GM21447 (cell line): ENCODE data around the gene TCEA2.
"Not testable (repeated sequence)": the region's sequence is repeated elsewhere in the genome, so short reads cannot be mapped to it uniquely, and the experiment has no call there.

Experiments
- ATAC-seq: cut with Tn5 transposase; IDR thresholded peaks from one replicate; pipeline ENCODE4 v1.9.1; 2021; ENCODE audit not compliant: unreplicated experiment

The TCEA2 gene

DNA sequence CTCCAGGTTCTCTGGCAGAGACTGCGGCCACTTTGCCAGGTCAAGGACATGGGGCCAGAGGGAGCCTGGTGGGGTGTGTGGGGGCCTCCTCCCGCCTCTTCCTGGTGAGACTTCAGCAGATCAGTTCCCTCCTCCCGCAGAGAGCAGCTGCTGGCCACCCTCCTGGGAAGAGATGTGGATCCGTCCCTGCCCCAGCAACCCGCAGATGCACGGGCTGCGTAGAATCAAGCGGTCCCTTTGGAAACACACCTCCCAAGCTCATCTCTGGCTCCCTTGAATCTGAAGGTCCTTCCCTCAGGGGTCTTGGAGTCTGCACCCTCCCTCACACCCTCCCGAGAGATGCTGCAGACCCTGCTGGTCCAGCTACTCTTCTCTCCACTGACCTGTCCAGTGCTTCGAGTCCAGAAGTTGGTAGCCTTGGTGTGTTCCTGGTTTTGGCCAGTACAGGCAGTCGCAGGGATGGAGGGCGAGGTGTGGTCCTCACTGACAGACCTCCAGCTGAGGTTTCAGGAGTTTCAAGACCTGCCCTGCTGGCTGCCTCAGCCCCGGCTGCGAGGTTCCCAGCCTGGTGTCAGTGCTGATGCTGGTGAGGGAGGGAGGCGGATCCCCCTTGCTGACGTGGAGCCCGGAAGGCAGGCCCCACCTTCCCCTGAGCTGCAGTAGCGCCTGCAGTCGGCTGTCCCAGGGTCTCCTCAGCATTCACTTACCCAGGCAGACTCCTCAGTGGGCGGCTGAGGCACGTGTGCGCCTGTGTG lies 44.2 kb downstream of the TCEA2 start, which contains the start of gene NPBWR2:
TSS of gene NPBWR2 (minus strand) at position 585 of the 755 bp plus-strand sequence. CDS start 734 bp downstream, outside the sequence.
- no peak for ATAC-seq

DNA sequence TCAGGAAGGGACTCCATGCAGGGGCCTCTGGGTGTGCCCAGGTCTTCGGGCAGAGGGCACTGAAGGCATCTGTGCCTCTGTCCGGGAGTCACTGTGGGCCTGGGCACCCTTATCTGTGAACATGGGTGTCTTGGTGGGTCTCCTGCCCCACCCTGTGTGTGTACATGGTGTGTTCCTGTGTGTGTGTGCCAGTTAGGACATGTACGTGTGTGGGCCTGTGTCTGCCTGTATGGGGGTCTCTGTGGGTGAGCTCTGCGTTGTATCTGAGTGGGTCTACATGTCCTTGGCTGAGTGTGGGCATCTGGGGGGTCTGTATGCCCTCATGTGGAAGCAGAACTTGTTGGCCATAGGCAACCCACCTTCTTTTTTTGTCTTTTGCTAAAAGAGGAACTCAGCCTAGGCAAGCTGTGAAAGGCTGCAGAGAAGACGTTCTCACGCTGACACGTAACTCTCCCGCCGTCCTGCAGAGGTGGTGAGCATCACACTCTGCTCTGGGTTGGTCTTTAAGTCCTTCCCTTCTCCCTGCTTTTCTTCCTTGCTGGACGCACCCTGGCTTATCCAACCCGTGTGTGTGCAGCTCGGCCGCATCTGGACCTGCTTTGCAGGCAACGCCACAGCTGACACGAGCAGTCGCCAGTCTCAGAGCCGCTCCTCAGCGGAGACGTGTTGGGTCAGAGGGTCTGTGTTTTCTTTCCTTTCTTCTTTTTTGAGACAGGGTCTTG lies 44.9 kb downstream of the TCEA2 start:
- ATAC-seq = no peak

DNA sequence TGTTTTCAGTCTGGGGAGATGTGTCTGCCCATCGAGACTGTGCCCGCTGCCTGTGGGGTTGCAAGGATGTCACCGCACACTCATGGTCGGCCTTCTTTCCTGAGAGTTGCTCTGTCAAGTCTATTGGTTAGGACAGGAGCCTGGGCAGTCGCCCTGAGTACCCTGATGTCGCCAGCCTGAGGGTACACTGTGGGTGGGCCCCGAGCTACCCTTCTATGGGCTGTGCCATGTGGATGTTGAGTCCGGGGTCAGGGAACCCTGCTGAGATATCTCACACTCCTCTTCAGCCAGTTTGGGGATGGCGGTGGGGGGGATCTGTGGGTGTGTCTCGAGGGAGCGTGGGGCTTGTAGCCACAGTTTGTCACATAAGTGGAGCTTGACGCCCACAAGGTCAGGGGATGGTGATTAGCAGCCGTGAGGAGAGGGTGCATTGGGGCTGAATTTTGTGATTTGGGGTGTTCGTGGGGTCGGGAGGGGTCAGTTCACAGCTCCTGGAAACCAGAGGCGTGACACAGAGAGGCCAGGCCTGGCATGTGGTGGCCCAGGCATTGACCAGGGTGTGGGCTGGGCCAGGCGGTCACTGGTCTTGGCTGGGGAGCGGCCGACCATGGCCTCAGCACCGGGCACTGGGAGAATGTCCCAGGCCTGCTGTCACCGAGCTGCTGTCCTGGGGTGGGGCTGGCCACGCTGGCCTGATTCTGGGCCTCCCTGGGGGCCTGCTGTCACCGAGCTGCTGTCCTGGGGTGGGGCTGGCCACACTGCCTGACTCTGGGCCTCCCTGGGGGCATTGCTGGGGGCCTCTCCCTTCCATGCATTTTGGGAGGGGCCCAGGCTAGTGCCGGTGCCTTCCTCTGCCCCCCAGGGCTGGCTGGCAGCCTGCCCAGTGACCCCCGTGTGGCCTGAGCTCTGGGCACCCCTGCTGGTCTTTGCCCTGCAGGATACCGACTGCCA lies 46.0 kb downstream of the TCEA2 start:
- ATAC-seq = no peak

DNA sequence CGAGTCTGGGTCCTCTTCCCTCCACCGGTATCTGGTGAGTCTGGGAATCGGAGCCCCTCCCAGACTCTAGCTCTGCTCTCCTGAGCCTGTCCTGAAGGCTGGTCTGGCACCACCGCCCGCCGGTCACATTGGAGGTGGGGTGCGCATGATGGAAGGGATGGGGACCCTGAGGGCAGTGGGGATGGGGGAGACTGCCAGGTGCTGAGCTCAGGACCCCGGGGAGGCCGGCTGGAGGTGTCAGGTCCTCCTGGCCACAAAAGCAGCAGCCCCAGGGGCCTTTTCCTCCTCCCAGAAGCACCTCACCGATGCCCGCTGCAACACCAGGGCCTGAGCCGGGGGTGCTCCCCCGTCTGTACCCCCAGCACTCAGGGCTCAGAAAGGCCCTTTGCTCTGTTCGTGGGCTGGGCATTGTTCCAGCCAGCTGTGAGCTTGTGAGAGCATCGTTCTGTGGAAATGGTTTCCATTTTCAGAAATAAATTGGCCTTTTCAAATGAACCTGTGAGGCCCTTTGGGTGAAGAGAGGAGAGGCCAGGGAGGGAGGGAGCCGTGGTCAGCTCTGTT lies 46.9 kb downstream of the TCEA2 start:
- no peak for ATAC-seq

DNA sequence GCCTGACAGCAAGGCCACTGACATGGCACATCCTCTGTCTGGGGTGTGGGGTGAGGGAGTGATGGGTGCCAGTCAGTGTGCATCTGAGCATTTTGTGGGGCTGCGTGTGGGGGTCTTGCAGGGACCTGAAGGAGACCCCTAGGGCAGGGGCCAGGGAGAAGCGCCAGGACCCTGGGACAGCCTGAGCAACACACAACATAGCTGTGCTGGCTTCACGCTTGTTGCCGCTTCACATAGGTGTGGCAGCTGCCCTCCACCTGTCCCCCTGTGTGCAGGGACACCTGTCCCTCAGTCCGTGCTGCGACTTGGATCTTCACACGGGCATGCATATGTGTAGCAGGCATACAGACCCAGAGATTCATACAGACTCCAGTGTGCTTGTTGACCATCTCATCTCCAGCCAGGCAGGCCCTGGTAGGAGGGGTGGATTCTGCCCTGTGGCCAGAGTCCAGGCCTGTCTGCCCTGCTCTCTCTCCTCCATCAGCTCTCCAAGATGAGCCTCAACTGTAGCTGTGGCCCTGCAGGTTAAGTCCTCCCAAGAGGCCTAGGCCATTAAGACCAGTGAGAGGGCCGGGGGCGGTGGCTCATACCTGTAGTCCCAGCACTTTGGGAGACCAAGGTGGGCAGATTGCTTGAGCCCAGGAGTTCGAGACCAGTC lies 47.5 kb downstream of the TCEA2 start:
- ATAC-seq = no peak

DNA sequence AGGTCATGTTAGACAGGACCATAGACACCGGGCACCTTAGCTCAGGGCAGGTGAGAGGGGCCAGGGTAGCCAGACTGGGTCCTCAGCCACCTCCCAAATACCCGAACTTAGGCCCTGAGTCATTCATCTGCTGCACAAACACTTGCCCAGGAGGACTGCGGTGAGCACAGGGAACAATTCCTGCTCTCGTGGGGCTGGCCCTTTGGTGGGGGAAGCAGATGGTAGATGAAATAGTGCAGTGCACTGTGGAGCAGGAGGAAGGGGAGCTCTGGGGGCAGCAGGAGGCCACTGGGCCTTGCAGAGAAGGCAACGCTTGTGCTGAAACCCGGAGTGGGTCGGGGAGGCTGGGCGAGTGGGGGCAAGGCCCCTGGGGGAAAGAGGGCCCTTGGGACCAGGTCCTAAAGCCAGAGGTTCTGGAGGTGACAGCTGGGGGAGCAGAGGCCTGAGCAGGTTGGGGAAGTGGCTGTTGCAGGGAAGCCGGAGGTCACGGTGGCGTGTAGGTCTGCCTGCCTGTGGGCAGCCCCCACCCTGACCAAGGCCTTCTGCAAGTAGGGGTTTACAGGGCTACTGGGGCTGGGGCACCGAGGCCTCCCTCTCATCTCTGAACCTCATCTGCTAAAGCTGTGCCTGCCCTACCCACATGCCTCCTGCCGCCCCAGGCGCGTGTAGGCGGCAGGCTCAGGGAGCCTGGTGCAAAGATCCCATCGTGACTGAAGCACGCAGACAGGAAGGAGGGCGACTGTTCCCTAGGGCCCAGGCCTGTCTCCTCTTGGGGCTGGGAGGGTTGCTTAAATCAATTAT lies 49.0 kb downstream of the TCEA2 start:
- ATAC-seq = no peak

DNA sequence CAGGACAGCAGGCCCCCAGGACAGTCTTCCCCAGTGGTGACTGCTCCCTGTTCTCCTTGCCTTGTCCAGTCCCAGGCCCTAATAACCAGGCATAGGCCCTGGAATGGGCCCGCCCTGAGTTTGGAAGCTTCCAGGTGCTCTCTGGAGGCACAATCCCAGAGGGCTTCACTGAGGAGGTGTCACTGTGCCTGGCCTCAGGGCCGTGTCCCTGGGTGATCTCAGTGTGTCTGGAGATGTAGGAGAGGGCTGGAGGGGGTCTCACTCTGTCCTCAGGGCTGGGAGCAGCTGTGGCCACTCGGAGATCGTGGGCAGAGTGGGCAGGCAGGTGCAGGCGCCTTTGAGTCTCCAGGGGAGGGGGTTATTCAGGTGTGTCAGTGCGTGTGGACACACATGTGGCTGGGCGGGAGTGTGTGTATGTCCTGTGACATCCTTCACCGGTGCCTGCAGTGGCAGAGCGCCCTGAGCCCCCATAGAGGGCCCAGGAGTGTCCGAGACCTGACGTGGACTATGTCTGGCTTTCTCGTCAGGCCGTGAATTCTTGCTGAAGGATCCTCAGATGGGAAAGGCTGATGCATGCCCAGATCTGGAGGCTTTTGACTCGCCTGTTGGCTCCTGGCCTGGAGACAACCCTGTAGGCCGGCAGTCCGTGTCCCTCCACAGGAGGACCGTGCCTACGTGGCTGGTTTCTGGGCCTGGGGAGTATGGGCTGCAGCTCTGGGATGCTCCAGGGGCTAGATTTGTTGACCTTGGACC lies 49.9 kb downstream of the TCEA2 start:
- ATAC-seq = no peak

DNA sequence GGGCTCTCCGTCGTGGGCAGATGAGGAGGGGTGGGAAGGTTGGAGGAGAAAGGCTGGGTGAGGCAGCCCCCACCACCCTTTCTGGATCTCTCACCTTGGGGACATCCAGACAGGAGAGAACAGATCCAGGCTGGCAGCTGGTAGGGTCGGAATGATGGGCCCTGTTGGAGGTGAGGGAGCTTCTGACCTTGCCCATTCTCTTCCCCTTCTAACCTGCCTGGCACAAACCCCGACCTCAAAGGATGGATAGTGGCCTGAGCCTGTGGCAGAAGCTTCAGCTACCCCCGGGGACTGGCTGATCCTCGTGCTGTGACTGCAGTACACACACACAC lies 50.4 kb downstream of the TCEA2 start:
- ATAC-seq = no peak

DNA sequence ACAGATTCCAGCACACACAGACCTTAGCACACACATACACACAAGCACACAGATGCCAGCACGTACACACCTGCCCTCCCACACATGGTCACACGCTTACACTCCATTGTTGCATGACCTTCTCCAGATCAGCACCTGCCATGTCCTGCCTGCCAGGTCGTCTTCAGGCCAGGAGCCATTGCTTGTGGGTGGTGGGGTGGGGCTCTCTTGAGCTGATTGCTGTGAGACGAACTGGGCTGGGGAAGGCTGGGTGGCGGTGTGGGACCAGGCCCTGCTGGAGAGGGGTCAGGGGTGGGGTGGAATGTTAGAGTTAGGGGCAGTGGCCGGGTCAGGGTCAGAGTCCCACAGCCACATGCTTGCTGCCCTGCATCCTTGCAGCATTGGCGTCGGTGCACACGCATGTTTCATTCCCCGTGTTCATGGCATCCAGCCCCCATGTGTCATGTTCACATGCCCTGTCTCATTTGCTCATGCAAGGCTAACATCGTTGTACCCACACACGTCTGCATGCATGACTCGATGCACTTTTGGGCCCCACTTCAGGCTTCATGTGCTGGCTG lies 50.9 kb downstream of the TCEA2 start:
- no peak for ATAC-seq

DNA sequence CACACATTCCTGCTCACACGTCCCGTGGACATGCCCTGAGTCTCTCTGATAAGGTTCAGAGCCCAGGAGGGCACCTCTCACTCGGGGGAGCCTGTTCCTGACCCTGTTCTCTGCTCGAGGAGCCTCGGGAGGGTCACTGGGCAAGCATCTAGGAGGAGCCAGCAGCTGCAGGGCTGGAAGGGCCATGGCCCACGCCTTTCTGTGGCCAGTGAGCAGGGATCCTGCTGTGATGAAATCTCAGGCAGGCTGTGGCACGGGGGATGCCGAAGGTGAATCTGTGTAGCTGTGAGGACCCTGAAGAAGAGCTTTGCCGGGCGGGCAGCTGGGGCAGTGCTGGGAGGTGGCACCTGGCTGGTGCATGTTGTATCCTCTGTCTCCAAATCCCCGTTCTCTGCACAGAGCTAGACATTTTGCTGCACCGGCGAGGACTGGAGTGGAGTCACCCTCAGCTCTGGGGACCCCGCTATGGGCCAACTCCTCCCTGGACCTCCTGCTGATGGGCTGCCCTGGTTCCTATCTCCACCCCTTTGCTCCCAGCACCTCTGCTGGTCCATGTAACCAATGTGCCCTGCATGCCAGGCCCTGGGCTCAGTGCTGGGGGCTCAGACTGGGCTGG lies 51.5 kb downstream of the TCEA2 start:
- no peak for ATAC-seq

DNA sequence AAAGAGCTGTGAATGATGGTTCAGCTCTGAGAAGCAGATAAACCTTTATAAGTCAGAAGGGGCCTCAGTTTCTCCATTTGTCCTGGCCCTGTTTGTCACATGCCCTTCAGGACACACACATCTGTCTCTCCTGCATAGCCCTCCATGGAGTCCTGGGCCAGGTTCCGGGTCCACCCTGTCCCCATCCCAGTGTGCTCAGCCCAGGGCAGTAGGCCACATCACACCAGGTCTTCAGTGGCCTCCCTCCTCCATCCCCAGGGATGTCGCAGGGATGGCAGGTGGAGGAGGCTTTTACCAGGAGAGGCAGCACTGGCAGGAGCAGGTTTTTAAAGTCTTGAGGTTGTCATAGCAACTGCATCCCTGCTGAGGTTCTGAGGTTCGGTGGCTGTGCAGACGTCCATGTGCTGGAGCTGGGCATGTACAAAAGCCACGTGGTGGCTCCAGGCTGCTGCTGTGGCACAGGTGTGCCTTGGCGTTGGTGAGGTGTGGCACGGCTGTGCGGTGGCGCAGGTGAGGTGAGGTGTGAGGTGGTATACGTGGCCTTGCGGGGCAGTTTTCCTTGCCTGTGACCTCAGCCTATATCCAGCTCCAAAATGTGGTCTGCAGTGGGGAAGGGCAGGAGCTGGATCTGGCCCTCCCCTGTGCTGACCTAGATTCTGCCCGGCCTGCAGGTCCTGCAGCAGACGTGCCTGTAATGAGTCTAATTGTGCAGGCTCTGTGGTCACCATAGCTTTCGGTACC lies 52.3 kb downstream of the TCEA2 start:
- no peak for ATAC-seq

DNA sequence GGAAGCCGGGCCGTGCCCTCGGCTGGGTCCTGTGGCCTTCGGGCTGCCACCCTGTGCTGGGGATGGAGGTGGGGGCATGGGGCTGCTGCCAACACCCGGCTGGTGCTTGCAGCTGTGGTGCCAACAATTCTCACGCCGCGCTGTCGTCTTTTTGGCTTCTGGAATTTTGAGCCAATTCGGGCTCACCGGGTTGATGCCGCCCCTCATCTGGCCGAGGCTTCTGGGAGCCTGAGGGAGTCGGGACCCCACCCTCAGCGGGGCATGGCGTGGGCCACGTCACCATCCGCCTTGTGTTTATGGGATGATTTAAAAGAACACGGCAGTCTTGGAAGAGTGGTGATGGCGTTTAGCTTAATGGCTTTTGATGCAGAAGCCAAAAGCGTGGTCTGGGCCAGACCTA lies 53.0 kb downstream of the TCEA2 start:
- no peak for ATAC-seq

DNA sequence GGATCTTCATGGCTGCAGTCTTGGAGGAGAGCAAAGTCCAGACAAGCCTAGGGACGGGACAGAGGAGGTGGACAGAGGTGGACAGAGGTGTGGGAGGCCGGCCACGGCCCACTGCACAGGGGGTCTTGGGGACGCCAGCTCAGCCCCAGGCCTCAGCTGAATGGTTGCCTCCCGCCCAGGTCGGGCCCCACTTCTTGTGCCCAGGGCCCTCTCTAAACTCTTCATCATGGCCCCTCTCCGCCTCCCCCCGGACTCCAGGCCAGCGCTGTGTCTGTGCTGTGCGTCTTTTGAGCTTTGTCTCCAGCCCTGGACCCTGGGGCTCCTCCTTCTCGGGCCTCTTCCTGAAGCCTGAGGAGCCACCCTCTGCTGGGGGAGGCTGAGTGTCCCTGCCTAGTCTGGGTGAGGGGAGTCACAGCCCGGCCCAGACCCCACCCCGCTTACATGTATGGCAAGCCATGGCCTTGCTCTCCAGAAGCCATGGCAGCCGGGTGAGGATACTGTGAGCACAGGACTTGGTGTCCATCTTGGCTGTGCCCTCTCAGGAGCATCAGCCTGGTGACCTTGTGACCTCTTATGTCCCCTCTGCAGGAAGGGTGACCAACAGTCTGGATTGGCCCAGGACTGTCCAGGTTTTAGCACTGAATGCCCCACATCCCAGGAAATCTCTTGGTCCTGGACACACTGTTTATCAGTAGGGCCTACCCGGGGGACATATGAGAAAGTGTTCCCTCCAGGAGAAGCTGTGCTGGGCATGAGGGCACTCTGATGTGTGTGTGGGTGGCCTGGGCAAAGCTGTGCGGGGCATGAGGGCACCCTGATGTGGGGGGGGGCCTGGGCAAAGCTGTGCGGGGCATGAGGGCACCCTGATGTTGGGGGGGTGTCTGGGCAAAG lies 53.8 kb downstream of the TCEA2 start:
- ATAC-seq = no peak

DNA sequence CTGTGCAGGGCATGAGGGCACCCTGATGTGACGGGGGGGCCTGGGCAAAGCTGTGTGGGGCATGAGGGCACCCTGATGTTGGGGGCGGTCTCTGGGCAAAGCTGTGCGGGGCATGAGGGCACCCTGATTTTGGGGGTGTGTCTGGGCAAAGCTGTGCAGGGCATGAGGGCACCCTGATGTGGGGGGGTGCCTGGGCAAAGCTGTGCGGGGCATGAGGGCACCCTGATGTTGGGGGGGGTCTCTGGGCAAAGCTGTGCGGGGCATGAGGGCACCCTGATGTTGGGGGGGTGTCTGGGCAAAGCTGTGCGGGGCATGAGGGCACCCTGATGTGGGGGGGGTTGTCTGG lies 54.4 kb downstream of the TCEA2 start:
- not testable (repeated sequence) for ATAC-seq

DNA sequence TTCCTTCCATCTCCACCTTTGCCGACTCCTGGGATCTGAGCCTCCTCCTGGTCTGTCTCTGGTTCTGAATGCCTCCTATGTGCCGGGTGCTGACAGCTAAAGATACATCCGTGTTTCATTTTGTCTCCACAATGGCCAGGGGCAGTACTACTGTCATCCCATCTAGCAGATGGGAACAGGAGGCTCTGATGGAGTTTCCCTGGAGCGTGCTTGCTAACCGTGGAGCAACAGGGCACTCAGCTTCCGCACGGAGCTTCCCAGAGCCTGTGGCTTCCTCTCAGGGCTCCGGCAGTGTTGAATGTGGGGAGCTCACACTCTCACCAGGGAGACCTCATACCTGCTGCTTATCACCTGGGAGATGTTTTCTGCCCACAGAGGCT lies 56.3 kb downstream of the TCEA2 start:
- ATAC-seq = no peak

DNA sequence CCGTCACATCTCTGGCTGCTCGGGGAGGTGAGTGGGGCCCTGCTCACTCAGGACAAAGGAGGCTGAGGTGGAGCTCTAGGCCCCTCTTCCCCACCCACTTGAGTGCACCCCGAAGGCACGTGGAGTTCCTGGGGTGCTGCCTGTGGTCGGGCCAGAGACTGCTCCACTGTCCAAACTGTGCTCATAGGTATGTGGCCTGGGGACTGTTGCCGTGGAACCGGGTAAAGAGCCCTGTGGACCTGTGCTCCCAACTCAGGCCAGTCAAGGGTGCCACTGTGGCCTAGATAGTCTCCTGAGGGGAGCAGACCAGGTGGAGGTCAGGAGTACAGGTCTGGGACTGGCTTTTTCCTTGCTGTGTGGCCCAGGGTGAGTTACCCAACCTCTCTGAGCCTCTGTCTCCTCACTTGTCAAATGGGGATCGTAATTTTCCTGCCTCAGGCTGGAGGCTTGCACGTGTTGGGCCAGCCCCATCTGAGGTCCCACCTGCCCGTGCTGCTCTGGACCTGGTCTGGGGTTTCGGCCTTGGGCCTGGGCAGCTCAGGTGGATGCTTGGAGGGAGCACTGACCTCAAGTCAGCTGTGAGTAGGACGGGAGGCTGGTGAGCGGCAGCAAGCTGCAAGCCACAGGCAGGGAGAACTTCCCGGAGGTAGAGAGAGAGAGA lies 56.8 kb downstream of the TCEA2 start:
- ATAC-seq = no peak
